WTC11 (cell line): ENCODE results near the gene TUBGCP2. TPM values are rescaled to one million over a fixed set of nuclear protein-coding genes. Genes with fewer than 3 reads are reported as not detected.

ENCODE experiments used
- ATAC-seq: fragments of 200-7000 bp; cut with Tn5 transposase; 2 replicates; pipeline ENCODE4 v1.10.0; 2021; ENCODE audit warnings: mild to moderate bottlenecking, moderate library complexity
- CTCF ChIA-PET: fragments of 300-600 bp; sonication (Branson Sonifier 250); formaldehyde crosslinking; loops from one replicate; lab custom pipeline; 2021; ENCODE audit warnings: antibody characterized with exemption; lab: Charles Lee
- POLR2A ChIA-PET: fragments of 350-600 bp; sonication (Branson Sonifier 250); formaldehyde crosslinking; loops from one replicate; lab custom pipeline; 2021; ENCODE audit warnings: antibody characterized with exemption; lab: Charles Lee
- DNase-seq: peaks from one replicate; pipeline ENCODE4 v3.0.0; 2021; ENCODE audit warnings: low spot score
- H3K27ac Mint-ChIP-seq: 2 replicates; pipeline ENCODE4 v1.8.0; 2021; ENCODE audit warnings: mixed read lengths
- H3K27me3 Mint-ChIP-seq: 2 replicates; pipeline ENCODE4 v1.8.0; 2021; ENCODE audit warnings: low read depth, mild to moderate bottlenecking, moderate library complexity, mixed read lengths
- H3K36me3 Mint-ChIP-seq: 2 replicates; pipeline ENCODE4 v1.8.0; 2021; ENCODE audit warnings: mixed read lengths
- H3K4me1 Mint-ChIP-seq: 2 replicates; pipeline ENCODE4 v1.8.0; 2022; ENCODE audit warnings: mixed read lengths
- H3K4me3 Mint-ChIP-seq: 2 replicates; pipeline ENCODE4 v1.8.0; 2021; ENCODE audit warnings: mild to moderate bottlenecking, moderate library complexity, mixed read lengths
- H3K9me3 Mint-ChIP-seq: 2 replicates; pipeline ENCODE4 v1.8.0; 2021; ENCODE audit warnings: mixed read lengths
- CREM ChIP-seq: sonication (generic); formaldehyde crosslinking; IDR thresholded peaks from 2 replicates; pipeline ENCODE4 v1.8.1; 2022; ENCODE audit warnings: mild to moderate bottlenecking, missing genetic modification reagents, moderate library complexity
- GTF2I ChIP-seq: fragments of 250-450 bp; sonication (Bioruptor Pico); conservative IDR thresholded peaks from 2 replicates; pipeline ENCODE4 v1.4.0; 2021; ENCODE audit warnings: mild to moderate bottlenecking
- HMGA2 ChIP-seq: fragments of 250-450 bp; sonication (Bioruptor Pico); IDR thresholded peaks from 2 replicates; pipeline ENCODE4 v1.4.0; 2021; ENCODE audit warnings: mild to moderate bottlenecking, moderate library complexity
- IRF2 ChIP-seq: sonication (generic); formaldehyde crosslinking; IDR thresholded peaks from 2 replicates; pipeline ENCODE4 v1.8.0; 2022; ENCODE audit warnings: low read depth, missing genetic modification reagents, borderline replicate concordance
- MYBL2 ChIP-seq: sonication (generic); formaldehyde crosslinking; IDR thresholded peaks from 2 replicates; pipeline ENCODE4 v1.8.1; 2023; ENCODE audit warnings: mild to moderate bottlenecking, moderate library complexity, missing genetic modification reagents
- SMAD3 ChIP-seq: sonication (generic); formaldehyde crosslinking; IDR thresholded peaks from 2 replicates; pipeline ENCODE4 v1.8.0; 2022; ENCODE audit warnings: missing genetic modification reagents, mild to moderate bottlenecking, borderline replicate concordance
- TCF7 ChIP-seq: sonication (generic); formaldehyde crosslinking; IDR thresholded peaks from 2 replicates; pipeline ENCODE4 v1.8.0; 2022; ENCODE audit warnings: mild to moderate bottlenecking, low read depth, missing genetic modification reagents, moderate library complexity
- ZNF423 ChIP-seq: fragments of 250-450 bp; sonication (Bioruptor Pico); IDR thresholded peaks from 2 replicates; pipeline ENCODE4 v2.1.2; 2022; ENCODE audit warnings: mild to moderate bottlenecking, moderate library complexity
- total RNA-seq: library from RNA; stranded (reverse); gene quantifications from 3 replicates; pipeline ENCODE4 v1.2.3, GENCODE V29; 2021
- TF ChIP-seq, protein P1 (sequence below): sonication (generic); formaldehyde crosslinking; IDR thresholded peaks from 2 replicates; pipeline ENCODE4 v1.8.1; 2022; ENCODE audit warnings: mild to moderate bottlenecking, missing genetic modification reagents, moderate library complexity, borderline replicate concordance
- TF ChIP-seq, protein P2 (sequence below): sonication (generic); formaldehyde crosslinking; IDR thresholded peaks from 2 replicates; pipeline ENCODE4 v1.8.1; 2022; ENCODE audit warnings: mild to moderate bottlenecking, moderate library complexity, missing genetic modification reagents
- TF ChIP-seq, protein P3 (sequence below): fragments of 250-450 bp; sonication (Bioruptor Pico); IDR thresholded peaks from 2 replicates; pipeline ENCODE4 v1.9.0; 2021; ENCODE audit warnings: mild to moderate bottlenecking
- TF ChIP-seq, protein P4 (sequence below): sonication (generic); formaldehyde crosslinking; IDR thresholded peaks from 2 replicates; pipeline ENCODE4 v1.8.0; 2022; ENCODE audit warnings: missing genetic modification reagents
- TF ChIP-seq, protein P5 (sequence below): sonication (generic); formaldehyde crosslinking; IDR thresholded peaks from 2 replicates; pipeline ENCODE4 v1.8.1; 2022; ENCODE audit warnings: low read depth, mild to moderate bottlenecking, moderate library complexity, missing genetic modification reagents, borderline replicate concordance

The TUBGCP2 gene
- total RNA-seq, 1 experiment from 2014 or later = 62.5 TPM

DNA sequence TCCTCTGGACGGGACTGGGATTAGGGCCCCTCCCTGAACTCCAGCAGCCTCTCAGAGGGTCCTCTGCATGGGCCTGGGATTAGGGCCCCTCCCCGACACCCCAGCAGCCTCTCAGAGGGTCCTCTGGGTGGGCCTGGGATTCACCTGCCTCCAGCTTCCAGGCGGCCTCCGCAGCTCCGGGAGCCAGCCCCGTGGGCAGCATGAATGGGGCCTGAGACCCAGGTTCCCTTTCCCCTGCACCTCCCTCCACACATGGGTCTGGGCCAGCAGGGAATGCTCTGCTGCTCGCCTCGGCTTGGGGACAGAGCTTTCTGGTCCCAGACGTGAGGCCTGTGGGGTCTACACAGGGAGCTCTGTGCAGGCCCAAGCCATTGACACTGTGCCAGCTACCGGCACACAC is 5.5 kb downstream of the TUBGCP2 start (continued):
- TF ChIP-seq, protein P1, sequence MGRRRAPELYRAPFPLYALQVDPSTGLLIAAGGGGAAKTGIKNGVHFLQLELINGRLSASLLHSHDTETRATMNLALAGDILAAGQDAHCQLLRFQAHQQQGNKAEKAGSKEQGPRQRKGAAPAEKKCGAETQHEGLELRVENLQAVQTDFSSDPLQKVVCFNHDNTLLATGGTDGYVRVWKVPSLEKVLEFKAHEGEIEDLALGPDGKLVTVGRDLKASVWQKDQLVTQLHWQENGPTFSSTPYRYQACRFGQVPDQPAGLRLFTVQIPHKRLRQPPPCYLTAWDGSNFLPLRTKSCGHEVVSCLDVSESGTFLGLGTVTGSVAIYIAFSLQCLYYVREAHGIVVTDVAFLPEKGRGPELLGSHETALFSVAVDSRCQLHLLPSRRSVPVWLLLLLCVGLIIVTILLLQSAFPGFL (CRISPR knock-in tag) = no peak
- TF ChIP-seq HMGA2 (no peak), IRF2 (CRISPR knock-in tag) (no peak), SMAD3 (no peak), MYBL2 (no peak), GTF2I (CRISPR knock-in tag) (no peak), ZNF423 (no peak)
- TF ChIP-seq, protein P2, sequence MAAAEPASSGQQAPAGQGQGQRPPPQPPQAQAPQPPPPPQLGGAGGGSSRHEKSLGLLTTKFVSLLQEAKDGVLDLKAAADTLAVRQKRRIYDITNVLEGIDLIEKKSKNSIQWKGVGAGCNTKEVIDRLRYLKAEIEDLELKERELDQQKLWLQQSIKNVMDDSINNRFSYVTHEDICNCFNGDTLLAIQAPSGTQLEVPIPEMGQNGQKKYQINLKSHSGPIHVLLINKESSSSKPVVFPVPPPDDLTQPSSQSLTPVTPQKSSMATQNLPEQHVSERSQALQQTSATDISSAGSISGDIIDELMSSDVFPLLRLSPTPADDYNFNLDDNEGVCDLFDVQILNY (CRISPR knock-in tag) = no peak
- TF ChIP-seq, all 79 proteins: peak for 0

DNA sequence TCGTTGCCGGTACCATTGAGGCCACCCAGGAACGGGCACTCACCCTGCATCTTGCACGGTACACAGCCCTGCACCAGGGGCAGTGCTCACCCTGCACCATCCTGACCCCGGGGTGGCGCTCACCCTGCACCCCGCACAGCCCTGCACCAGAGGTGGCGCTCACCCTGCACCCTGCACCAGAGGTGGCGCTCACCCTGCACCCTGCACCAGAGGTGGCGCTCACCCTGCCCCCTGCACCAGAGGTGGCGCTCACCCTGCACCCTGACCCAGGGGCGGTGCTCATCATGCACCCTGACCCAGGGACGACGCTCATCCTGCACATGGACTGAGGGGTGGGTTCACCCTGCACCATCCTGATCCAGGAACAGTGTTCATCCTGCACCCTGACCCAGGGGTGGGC is 6.4 kb downstream of the TUBGCP2 start:
- H3K4me3 Mint-ChIP-seq = no peak overlapping the region
- H3K27me3 Mint-ChIP-seq = no peaks in the 10 kb centered on the region
- ChIA-PET POLR2A (no interaction called here), CTCF (interaction anchor here (0.5 to 1.6 kb wide), 2 partner anchors 27 to 45 kb away, joined by 3 to 4 read pairs; no protein-coding TSS in a partner anchor)
- peaks cover 41% of the 10 kb centered on the region for H3K36me3 Mint-ChIP-seq
- TF ChIP-seq, protein P1 (CRISPR knock-in tag) = no peak
- TF ChIP-seq TCF7 (CRISPR knock-in tag) (0 out of 2 replicates have a peak, but pooled peaks have one; percentile 31), ZNF423 (no peak), CREM (CRISPR knock-in tag) (no peak)
- TF ChIP-seq, protein P3, sequence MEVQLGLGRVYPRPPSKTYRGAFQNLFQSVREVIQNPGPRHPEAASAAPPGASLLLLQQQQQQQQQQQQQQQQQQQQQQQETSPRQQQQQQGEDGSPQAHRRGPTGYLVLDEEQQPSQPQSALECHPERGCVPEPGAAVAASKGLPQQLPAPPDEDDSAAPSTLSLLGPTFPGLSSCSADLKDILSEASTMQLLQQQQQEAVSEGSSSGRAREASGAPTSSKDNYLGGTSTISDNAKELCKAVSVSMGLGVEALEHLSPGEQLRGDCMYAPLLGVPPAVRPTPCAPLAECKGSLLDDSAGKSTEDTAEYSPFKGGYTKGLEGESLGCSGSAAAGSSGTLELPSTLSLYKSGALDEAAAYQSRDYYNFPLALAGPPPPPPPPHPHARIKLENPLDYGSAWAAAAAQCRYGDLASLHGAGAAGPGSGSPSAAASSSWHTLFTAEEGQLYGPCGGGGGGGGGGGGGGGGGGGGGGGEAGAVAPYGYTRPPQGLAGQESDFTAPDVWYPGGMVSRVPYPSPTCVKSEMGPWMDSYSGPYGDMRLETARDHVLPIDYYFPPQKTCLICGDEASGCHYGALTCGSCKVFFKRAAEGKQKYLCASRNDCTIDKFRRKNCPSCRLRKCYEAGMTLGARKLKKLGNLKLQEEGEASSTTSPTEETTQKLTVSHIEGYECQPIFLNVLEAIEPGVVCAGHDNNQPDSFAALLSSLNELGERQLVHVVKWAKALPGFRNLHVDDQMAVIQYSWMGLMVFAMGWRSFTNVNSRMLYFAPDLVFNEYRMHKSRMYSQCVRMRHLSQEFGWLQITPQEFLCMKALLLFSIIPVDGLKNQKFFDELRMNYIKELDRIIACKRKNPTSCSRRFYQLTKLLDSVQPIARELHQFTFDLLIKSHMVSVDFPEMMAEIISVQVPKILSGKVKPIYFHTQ (CRISPR knock-in tag) = no peak
- TF ChIP-seq, protein P4, sequence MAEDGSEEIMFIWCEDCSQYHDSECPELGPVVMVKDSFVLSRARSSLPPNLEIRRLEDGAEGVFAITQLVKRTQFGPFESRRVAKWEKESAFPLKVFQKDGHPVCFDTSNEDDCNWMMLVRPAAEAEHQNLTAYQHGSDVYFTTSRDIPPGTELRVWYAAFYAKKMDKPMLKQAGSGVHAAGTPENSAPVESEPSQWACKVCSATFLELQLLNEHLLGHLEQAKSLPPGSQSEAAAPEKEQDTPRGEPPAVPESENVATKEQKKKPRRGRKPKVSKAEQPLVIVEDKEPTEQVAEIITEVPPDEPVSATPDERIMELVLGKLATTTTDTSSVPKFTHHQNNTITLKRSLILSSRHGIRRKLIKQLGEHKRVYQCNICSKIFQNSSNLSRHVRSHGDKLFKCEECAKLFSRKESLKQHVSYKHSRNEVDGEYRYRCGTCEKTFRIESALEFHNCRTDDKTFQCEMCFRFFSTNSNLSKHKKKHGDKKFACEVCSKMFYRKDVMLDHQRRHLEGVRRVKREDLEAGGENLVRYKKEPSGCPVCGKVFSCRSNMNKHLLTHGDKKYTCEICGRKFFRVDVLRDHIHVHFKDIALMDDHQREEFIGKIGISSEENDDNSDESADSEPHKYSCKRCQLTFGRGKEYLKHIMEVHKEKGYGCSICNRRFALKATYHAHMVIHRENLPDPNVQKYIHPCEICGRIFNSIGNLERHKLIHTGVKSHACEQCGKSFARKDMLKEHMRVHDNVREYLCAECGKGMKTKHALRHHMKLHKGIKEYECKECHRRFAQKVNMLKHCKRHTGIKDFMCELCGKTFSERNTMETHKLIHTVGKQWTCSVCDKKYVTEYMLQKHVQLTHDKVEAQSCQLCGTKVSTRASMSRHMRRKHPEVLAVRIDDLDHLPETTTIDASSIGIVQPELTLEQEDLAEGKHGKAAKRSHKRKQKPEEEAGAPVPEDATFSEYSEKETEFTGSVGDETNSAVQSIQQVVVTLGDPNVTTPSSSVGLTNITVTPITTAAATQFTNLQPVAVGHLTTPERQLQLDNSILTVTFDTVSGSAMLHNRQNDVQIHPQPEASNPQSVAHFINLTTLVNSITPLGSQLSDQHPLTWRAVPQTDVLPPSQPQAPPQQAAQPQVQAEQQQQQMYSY (CRISPR knock-in tag) = no peak
- TF ChIP-seq, protein P5, sequence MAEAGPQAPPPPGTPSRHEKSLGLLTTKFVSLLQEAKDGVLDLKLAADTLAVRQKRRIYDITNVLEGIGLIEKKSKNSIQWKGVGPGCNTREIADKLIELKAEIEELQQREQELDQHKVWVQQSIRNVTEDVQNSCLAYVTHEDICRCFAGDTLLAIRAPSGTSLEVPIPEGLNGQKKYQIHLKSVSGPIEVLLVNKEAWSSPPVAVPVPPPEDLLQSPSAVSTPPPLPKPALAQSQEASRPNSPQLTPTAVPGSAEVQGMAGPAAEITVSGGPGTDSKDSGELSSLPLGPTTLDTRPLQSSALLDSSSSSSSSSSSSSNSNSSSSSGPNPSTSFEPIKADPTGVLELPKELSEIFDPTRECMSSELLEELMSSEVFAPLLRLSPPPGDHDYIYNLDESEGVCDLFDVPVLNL = no peak
- no peak for DNase-seq
- H3K9me3 Mint-ChIP-seq = no peaks in the 10 kb centered on the region
- ATAC-seq = no peak
- H3K27ac Mint-ChIP-seq = no peak overlapping the region
- H3K4me1 Mint-ChIP-seq = peaks cover 5% of the 10 kb centered on the region
